ENCODE data around the gene ECM2. TPM values are rescaled to one million over a fixed set of nuclear protein-coding genes. Genes with fewer than 3 reads are reported as not detected.

The ECM2 gene
- total and polyA plus RNA-seq, 12 donors, result 2.1 to 14.9 (median 8.4) TPM

DNA sequence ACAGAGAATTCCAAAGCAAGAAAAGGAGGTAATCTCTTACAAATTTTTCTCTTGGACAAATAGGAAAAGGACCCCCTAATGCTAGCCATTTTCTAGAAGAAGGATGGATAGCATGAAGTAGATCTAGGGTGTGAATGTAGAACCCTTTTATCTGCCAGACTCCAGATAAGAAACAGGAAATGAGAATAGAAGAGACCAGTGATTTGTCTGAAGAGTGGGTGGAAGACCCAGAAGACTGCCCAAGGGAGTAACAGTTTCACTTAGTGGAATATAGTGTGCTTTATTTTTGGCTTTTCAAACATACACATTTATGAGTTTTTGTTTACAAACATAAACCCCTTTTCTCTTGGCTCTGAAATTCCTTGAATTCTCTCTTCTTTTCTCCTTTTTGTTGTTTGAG, 25.0 kb downstream of the ECM2 start:
- intact Hi-C loops (cut with DNase I), result loop anchor here in 1 of 10 donors (5.0 kb wide), 1 partner anchor 122 kb away; no protein-coding TSS in a partner anchor
- Histone ChIP-seq H3K4me3 (no peak overlapping the region), H3K27me3 (no peaks in the 10 kb centered on the region), H3K36me3 (peaks cover 0 to 14% (median 0%) of the 10 kb centered on the region in 9 donors), H3K4me1 (peaks cover 7 to 48% (median 33%) of the 10 kb centered on the region in 9 donors), H3K9me3 (no peaks in the 10 kb centered on the region), H3K27ac (no peak overlapping the region)
- DNase-seq (no peak), ATAC-seq (no peak)
- TF ChIP-seq, protein P1, sequence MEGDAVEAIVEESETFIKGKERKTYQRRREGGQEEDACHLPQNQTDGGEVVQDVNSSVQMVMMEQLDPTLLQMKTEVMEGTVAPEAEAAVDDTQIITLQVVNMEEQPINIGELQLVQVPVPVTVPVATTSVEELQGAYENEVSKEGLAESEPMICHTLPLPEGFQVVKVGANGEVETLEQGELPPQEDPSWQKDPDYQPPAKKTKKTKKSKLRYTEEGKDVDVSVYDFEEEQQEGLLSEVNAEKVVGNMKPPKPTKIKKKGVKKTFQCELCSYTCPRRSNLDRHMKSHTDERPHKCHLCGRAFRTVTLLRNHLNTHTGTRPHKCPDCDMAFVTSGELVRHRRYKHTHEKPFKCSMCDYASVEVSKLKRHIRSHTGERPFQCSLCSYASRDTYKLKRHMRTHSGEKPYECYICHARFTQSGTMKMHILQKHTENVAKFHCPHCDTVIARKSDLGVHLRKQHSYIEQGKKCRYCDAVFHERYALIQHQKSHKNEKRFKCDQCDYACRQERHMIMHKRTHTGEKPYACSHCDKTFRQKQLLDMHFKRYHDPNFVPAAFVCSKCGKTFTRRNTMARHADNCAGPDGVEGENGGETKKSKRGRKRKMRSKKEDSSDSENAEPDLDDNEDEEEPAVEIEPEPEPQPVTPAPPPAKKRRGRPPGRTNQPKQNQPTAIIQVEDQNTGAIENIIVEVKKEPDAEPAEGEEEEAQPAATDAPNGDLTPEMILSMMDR (IDR thresholded peaks at IDR 0.05), result no peak

DNA sequence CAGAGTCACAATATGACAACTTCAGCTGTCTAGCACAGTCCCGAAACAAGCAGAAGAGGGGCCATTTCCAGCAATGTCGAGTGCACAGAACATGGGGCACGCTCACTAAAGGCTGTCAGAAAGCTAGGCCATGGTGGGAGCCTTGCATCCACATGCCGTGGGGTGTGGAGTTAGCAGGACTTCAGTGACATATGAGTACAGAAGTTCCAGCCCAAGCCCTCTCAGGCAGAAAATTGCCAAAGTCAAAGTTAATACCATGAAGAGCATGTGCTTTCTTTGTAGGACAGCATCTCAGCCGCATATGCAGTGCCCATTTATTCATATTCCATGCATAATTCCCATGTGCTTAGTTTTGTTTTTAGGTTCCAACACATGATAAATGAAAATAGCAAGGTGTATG, 26.7 kb downstream of the ECM2 start:
- ATAC-seq (no peak), DNase-seq (no peak)
- TF ChIP-seq, protein P1 (IDR thresholded peaks at IDR 0.05), result no peak
- Histone ChIP-seq H3K27ac (peak overlapping the region in 3 of 10 donors; percentile 37 to 72 (median 56)), H3K4me3 (no peak overlapping the region), H3K9me3 (no peaks in the 10 kb centered on the region), H3K36me3 (peaks cover 0 to 4% (median 0%) of the 10 kb centered on the region in 9 donors), H3K4me1 (peaks cover 7 to 64% (median 38%) of the 10 kb centered on the region in 9 donors), H3K27me3 (no peaks in the 10 kb centered on the region)
- intact Hi-C loops (cut with DNase I), result loop anchor here in 5 of 10 donors (2.0 to 10.0 kb wide), 5 partner anchors 14 to 126 kb away; no protein-coding TSS in a partner anchor
- WGBS, 2 donors, result 95 to 97% methylated on average over 5 of the region's 5 CpGs

DNA sequence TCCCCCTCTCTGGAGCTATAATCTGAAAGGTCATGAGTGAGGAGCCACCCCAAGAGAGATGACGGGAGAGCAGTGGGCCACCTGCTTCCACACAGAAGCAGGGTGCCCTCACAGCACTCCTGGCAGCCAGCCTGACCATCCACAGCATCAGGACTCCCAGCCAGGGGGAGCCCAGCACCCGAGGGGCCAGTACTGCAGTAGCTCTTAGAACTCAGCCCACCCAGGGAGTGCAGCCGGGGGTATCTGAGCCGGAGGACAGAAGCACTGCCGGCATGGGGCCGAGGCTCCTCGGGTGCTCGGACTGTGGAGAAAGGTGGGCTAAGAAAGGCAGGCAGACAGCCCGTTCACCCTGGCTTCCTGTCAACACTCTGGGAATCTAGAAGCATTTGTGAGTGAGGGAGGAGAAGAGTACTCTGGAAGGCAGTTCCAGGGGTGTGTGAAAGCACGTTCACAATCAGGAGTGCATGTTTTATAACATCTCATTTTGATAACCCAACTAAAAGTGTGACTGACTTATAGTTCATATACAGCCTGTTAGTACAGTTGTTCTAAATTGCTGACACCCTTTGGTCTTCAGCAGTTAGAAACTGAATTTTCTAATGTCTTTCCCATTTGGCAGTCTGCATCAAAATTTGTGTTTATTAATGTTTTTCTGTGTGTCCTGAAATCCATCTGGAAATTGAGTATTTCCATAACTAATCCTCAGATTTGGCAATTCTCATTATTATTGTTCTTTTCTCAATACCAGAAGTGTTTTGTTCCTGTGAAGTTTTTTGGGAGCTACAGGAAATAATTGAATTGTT, 27.6 kb downstream of the ECM2 start:
- intact Hi-C loops (cut with DNase I), result loop anchor here in 5 of 10 donors (2.0 to 10.0 kb wide), 5 partner anchors 15 to 127 kb away; no protein-coding TSS in a partner anchor
- WGBS, 2 donors, result 17 to 28% methylated on average over 10 of the region's 10 CpGs

DNA sequence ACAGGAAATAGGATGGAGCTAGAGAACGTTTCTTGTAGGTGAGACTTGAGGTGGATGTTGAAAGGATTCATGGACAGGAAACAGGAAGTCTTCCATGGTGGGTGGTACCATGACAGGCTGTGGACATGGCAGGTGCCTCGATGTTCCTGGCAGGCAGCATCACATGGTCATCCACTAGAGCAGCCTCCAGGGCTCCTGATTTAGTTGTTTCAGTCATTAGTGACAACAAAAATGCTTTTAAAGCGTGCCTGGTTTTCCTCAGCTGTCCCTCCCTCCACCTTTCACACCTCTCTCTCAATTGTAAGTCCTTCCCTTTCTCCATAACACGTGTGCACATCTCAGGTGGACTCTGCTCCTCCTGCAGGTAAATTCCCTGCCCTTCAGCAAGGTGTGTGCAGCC, 28.3 kb downstream of the ECM2 start:
- 57 to 61% methylated on average over 4 of the region's 4 CpGs for WGBS, 2 donors
- DNase-seq, result no peak
- Histone ChIP-seq H3K27ac (peak overlapping the region in 8 of 10 donors; percentile 2 to 72 (median 37)), H3K27me3 (no peaks in the 10 kb centered on the region), H3K4me3 (no peak overlapping the region), H3K9me3 (no peaks in the 10 kb centered on the region), H3K4me1 (peaks cover 7 to 54% (median 37%) of the 10 kb centered on the region in 9 donors), H3K36me3 (peaks cover 0 to 4% (median 0%) of the 10 kb centered on the region in 9 donors)
- ATAC-seq, result peak in 1 of 8 donors; percentile 19
- TF ChIP-seq, protein P1 (IDR thresholded peaks at IDR 0.05), result no peak
- intact Hi-C loops (cut with DNase I), result loop anchor here in 4 of 10 donors (5.0 to 10.0 kb wide), 4 partner anchors 87 to 127 kb away; no protein-coding TSS in a partner anchor

More for the DNA sequence above, 27.6 kb downstream of the ECM2 start:
- ATAC-seq, result peak in 7 of 8 donors; percentile 17 to 51 (median 37)
- Histone ChIP-seq H3K4me3 (peak overlapping the region in 2 of 10 donors; percentile 7 to 14), H3K36me3 (peaks cover 0 to 4% (median 0%) of the 10 kb centered on the region in 9 donors), H3K4me1 (peaks cover 7 to 61% (median 37%) of the 10 kb centered on the region in 9 donors), H3K27me3 (no peaks in the 10 kb centered on the region), H3K27ac (peak overlapping the region in 9 of 10 donors; percentile 15 to 72 (median 37)), H3K9me3 (no peaks in the 10 kb centered on the region)
- no peak for DNase-seq
- TF ChIP-seq, protein P1 (IDR thresholded peaks at IDR 0.05), result peak in 3 of 9 donors; percentile 18 to 40 (median 30)
